Retinal pigment epithelial cell (primary cell): ENCODE data around the gene ACMSD.
"Not testable (repeated sequence)": the region's sequence is repeated elsewhere in the genome, so short reads cannot be mapped to it uniquely, and the experiment has no call there.

Source experiments
- DNase-seq: peaks from one replicate; pipeline ENCODE4 v3.0.0-alpha.2; 2010; ENCODE audit warnings: low read depth
- H3K4me3 ChIP-seq: 2 replicates; pipeline ENCODE4 v1.5.1; 2011; ENCODE audit warnings: mild to moderate bottlenecking, low read length, control low read depth, moderate library complexity
- TF ChIP-seq, protein P1 (sequence below): conservative IDR thresholded peaks from 2 replicates; pipeline ENCODE4 v1.5.1; 2011; ENCODE audit warnings: low read depth, low read length, control low read depth, inconsistent platforms

Gene ACMSD

DNA sequence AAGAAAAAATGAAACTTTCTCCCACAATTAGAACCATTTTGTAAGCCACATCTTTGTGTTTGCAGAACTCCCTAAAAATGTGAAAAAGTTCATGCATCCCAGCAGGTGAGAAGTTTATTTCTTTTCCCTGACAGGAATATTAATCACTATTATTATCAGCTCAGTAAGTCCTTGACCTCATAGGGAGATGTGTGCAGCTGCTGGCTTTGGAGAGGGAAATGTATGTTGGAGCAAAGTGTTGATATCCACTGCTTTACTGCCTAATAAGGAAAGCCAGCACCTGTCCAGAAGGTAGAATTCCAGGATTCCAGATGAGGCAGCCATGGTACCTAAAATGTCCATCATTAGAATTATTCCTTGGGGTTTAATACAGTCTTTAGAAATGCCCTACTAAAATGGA lies 44.4 kb downstream of the ACMSD start:
- TF ChIP-seq, protein P1, sequence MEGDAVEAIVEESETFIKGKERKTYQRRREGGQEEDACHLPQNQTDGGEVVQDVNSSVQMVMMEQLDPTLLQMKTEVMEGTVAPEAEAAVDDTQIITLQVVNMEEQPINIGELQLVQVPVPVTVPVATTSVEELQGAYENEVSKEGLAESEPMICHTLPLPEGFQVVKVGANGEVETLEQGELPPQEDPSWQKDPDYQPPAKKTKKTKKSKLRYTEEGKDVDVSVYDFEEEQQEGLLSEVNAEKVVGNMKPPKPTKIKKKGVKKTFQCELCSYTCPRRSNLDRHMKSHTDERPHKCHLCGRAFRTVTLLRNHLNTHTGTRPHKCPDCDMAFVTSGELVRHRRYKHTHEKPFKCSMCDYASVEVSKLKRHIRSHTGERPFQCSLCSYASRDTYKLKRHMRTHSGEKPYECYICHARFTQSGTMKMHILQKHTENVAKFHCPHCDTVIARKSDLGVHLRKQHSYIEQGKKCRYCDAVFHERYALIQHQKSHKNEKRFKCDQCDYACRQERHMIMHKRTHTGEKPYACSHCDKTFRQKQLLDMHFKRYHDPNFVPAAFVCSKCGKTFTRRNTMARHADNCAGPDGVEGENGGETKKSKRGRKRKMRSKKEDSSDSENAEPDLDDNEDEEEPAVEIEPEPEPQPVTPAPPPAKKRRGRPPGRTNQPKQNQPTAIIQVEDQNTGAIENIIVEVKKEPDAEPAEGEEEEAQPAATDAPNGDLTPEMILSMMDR: no peak
- DNase-seq: no peak
- H3K4me3 ChIP-seq: no peak overlapping the region

DNA sequence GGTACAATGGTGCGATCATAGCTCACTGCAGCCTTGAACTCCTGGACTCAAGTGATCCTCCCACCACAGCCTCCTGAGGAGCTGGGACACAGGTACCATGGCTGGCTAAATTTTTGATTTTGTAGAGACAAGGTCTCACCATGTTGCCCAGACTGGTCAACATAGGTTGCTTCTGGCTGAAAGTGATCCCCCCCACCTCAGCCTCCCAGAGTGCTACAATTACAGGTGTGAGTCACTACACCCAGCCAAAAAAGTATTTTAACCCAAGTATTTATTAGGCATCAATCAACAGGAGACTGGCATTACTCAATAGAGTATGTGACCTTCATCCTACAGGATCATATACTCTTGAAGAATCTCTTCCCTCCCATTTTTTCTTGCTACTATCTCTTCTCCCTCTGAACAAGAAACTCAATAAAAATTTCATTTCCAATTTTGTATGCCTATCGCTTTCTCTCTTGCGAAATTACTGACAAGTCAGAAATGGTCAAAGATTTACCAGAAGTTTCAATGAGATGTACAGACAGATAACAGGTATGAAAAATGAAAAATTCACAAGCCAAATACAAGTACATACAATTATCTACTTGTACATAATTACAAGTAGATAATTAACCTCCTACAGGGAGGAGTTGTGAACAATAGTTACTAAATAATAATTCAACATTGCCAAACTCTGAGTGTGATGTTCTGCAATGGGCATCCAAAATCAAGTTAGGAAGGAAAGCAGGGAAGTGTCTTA lies 45.3 kb downstream of the ACMSD start:
- no peak overlapping the region for H3K4me3 ChIP-seq
- TF ChIP-seq, protein P1: no peak
- no peak for DNase-seq

DNA sequence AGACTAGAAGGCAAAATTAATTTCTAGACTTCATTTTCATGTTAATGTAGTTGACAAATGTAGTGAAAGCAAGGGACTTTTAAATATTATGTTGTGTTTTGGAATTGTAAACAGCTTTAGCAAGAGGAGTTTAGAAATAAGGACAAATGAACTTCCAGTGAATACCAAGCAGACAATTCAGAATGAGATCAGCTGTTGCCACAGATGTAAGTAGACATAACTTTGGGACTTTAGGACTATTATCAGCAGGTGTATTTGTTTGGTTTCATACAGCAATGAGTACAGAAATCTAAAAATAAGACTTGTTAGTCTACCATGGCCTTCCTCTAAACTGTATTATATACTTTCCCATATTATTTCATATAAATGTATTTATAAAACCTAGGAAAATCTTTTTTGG lies 46.0 kb downstream of the ACMSD start:
- TF ChIP-seq, protein P1: no peak
- no peak overlapping the region for H3K4me3 ChIP-seq
- DNase-seq: no peak

DNA sequence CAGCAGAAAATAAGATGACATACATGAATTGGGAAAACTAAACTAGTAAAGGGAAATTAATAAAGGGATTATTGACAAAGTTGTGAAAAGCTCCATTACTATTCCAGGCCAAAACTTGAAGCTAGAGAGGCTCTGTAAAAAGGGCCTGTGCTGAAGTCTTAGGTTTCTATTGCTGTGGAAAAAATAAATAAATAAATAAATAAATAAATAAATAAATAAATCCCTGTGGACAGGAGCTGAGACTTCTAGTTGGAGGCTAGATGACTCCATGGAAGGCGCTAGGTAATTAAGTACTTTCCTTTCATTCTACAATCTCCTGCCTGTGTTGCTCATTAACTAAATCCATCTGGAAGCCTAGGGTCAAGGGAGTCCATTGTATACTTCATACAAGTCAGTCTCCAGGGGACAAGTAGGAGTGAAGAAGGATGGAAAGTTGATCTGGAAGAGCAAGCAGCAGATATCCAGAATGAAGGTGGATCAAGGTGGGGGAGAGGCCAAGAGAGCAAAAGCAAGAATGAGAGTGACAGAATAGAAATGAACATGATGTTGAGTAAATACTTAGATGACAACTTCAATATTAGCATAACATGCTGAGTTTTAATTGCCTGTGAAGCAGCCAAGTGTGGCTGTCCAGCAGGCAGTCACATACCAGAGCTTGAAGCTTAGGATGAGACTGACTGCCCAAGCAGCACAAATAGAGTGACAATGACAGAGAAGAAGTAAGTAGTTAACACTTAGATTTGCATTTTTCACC lies 54.0 kb downstream of the ACMSD start:
- DNase-seq: no peak
- H3K4me3 ChIP-seq: no peak overlapping the region
- TF ChIP-seq, protein P1: no peak

DNA sequence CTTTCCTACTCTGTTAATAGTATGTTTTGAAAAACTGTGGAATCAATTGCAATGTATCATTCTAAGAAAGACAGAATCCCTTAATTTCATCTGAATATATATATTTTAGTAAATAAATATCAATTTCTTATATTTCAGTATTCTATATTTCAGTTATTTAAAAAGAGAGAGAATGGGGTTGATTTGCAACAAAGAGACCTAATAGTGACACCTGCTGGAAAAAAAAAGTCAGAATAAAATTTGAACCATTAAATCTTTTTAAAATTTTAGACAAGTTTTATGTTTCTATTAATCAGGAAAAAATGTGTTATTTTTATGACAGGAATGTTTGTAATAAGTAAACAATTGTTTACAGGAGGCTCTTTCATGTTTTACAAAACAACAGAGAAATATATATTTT lies 59.5 kb downstream of the ACMSD start:
- no peak for DNase-seq
- H3K4me3 ChIP-seq: no peak overlapping the region
- TF ChIP-seq, protein P1: no peak

DNA sequence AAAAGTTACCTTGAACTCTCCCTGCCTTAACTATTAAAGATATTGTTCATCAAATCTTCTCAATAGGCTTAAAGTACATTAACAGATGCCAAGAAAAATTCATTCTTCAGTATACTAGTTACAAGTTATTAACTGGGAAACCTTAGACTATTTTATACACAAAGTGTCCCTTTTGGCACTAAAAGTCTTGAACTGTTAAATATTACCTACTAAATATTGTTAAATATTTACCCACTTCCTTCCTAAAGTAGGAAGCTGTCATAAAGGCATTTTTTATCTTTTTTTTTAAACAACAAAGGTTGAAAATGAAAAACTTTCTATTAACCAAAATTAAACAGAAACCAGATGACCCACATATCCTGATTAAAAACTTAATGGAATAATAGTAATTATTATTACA lies 60.8 kb downstream of the ACMSD start:
- DNase-seq: no peak
- TF ChIP-seq, protein P1: no peak
- H3K4me3 ChIP-seq: no peak overlapping the region

DNA sequence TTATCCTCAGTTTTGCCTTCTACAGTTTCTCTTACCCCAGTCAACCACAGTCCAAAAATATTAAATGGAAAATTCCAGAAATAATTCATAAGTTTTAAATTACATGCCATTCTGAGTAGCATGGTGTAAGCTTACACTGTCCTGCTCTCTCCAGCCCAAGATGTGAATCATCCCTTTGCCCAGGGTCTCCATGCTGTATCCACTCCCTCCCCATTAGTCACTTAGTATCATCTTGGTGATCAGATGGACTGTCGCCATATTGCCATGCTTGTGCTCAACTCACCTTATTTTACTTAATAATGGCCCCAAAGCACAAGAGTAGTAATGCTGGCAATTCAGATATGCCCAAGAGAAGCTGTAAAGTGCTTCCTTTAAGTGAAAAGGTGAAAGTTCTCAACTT lies 61.7 kb downstream of the ACMSD start:
- TF ChIP-seq, protein P1: no peak
- H3K4me3 ChIP-seq: no peak overlapping the region
- DNase-seq: no peak

DNA sequence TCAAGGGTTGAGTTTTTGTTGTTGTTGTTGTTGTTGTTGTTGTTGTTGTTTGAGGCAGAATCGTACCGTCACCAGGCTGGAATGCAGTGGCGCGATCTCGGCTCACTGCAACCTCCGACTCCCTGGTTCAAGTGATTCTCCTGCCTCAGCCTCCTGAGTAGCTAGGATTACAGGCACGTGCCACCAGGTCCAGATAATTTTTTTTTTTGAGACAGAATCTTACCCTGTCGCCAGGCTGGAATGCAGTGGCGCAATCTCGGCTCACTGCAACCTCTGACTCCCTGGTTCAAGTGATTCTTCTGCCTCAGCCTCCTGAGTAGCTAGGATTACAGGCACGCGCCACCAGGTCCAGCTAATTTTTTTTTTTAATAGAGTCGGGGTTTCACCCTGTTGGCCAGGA lies 65.3 kb downstream of the ACMSD start:
- H3K4me3 ChIP-seq, DNase-seq: not testable (repeated sequence)
